ENCODE measurements around the gene SLC34A1.

DNA sequence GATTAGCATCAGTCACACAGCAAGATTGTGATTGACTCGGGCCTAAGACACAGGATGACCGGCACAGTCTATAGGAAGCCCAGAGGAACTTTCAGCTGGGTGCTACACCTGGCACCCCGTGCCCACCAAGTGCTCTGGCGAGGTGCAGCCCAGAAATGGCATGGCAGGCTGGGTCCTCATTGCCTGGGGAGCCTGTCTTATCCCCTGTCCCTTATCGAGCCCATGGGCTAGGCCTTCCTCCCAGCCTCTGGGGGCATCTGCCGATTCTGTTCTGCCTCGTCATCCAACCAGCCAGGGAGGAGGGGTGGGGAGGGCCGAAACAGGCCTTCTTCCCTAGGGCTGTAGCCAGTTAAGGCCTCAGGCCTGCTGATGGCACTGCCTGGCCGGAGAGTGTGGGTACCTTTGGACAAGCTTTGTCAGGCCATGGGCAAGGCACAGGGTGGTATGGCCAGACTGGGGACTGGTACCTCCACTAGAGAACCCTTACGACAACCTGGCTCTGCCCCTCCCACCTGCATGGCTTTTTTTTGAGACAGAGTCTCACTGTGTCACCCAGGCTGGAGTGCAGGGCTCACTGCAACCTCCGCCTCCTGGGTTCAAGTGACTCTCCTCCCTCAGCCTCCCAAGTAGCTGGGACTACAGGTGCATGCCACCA lies 43.8 kb downstream of the SLC34A1 start:
- no peak for TF ChIP-seq EP300 (IDR thresholded peaks at IDR 0.05)
- TF ChIP-seq POLR2A (IDR thresholded peaks at IDR 0.05): no peak
- TF ChIP-seq, protein P1, sequence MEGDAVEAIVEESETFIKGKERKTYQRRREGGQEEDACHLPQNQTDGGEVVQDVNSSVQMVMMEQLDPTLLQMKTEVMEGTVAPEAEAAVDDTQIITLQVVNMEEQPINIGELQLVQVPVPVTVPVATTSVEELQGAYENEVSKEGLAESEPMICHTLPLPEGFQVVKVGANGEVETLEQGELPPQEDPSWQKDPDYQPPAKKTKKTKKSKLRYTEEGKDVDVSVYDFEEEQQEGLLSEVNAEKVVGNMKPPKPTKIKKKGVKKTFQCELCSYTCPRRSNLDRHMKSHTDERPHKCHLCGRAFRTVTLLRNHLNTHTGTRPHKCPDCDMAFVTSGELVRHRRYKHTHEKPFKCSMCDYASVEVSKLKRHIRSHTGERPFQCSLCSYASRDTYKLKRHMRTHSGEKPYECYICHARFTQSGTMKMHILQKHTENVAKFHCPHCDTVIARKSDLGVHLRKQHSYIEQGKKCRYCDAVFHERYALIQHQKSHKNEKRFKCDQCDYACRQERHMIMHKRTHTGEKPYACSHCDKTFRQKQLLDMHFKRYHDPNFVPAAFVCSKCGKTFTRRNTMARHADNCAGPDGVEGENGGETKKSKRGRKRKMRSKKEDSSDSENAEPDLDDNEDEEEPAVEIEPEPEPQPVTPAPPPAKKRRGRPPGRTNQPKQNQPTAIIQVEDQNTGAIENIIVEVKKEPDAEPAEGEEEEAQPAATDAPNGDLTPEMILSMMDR (IDR thresholded peaks at IDR 0.05): no peak
